NCI-H2107 treated with DMSO at 0.1 percent for 48 hours (cell line): Measurements from ENCODE around the gene CACNA1G.

Experiments
- DNase-seq: peaks from one replicate; lab custom pipeline; 2025; ENCODE audit not compliant: unreplicated experiment; lab: John Stamatoyannopoulos, UW

The CACNA1G gene

DNA sequence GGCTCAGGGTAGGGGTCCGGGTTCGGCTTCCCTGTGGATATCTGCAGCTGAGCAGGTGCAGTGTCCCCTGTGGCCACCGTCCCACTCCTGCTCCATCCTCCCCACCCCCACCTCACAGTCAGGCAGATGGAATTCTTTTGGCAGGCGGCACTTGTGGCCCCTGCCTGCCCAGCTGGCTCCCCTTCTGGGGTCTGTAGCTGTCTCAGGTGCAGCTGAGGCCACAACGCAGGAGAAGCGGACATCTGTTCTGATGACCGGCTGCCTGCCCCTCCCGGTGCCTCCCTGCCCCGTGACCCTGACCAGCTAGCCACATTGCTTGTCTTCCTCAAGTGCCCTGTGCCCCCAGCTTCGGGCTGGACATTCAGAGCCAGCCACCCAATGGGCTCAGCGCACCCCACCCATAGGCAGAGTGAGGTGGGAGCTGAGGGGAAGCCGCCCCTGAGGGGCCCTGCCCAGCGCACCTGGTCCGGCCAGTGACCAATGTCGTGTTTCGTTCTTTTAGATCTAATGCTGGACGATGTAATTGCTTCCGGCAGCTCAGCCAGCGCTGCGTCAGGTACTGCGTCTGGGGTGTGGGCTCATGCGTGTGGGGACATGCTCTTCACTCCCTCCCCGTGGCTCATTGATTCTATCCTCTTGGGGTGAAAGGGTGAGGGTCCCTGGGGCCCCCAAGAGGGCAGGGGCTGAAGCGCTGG, 49.0 kb downstream of the CACNA1G start:
- no peak for DNase-seq

- DNase-seq, result no peak
Measured at GRCh38 chr17:50611634-50612033, 51.1 kb downstream of the CACNA1G start.

DNA sequence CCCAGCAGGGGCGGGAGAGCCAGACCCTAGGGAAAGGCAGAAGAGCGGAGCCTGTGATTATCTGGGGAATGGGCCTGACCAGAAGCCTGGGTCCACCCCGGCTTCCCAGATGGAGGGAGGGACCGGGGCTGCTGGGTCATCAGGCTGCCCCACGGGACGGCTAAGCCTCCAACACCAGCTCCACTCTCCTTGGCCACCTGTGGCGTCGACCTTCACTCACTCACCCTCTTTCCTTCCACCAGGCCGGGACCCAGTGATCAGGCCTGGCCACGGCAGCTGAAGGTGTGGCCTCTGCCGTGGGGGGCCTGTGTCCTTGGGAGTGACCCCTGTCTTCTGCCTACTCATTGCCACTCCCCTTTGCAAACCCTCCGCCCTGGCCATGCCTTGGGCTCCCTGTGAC, 51.8 kb downstream of the CACNA1G start:
- DNase-seq, result no peak

DNA sequence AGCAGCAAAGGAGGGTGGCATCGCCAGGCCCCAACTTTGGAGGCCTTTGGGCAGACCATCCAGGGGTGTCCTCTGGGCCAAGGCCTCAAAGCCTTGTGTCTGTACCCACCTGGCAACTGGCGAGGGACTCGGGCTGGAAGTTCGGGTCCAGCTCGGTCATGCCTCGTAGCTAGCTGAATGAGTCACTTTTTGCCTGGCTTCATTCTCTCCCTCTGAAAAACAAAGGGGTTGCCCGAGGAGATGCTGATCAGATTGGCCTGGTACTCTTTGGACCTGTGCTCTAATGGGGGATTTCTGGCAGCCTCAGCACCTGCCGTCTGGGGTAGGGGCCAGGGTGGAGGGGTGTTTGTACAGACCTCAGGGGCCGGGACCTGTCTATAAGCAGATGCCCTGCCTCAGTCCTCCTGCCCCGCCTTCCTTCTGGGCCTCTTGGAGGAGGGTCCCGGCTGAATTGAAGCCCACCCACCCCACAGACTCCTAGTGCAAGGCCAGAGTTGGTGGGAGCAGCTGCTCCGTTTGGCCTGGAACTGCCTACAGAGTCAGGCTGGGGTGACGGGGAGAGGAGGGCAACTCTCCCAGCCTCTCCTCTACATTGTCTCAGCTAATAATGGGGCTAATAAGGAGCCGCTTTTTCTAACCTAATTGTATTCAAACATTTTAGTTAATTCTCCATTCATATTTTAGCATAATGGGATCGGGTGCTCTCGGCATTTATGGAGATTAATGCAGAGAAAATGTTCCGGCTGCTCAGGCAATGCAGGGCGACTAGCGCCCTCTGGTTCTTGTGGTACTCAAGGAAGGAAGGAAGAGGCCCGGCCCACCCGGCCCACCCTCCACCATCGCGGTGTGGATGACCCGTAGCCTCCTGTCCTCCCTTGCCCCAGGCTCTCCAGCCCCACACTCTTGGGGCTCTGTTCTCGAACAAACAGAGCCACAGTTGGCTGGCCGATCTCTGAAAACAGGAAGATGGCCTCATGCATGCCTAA, 52.8 kb downstream of the CACNA1G start:
- DNase-seq, result no peak

DNA sequence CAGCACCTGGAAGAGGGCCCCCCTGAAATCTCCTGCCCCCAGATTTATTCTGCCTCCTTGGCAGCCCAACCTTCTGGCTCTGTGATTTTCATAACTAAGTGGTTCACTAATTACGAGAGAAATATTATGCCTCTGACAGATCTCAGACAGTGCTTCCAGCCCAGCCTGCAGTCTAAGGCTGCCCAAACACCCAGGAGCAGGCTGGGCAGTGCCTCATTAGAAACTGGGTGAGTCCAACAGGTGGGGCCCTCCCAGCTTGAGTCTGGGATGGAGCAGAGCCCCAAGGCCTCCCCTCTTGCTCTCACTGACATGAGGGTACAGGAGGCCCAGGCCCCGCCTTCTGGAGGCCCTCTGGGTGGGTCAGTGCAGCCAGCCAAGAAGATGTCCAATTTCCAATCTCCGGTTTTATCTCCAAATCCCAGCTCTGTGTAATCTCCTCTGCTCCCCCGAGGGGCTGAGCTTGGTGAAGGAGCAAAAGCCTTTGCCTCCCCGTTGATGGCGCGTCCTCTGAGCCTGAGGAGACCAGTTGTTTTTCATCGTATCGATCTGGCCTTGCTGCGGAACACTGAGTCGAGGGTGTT, 54.0 kb downstream of the CACNA1G start:
- no peak for DNase-seq

GRCh38 chr17:50615828-50616227, 55.3 kb downstream of the CACNA1G start:
- DNase-seq, result no peak

GRCh38 chr17:50618300-50618699, 57.8 kb downstream of the CACNA1G start:
- DNase-seq, result no peak

GRCh38 chr17:50618941-50619340, 58.4 kb downstream of the CACNA1G start:
- no peak for DNase-seq

DNA sequence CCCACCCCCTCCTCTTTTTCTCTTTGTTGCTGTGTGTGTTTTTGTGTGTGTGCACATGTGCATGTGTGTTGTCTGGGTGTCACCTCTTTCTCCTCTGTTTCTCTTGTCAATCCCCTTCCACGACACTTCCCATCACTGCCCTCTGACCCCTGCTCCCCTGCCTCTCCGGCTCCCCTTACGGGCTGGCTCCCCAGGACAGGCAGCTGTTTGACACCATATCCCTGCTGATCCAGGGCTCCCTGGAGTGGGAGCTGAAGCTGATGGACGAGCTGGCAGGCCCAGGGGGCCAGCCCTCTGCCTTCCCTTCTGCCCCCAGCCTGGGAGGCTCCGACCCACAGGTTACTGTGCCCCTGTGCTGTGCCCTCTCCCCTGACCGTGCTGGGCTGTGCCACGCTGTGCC, 59.0 kb downstream of the CACNA1G start:
- no peak for DNase-seq

- no peak for DNase-seq
Measured at GRCh38 chr17:50620237-50620636, 59.7 kb downstream of the CACNA1G start.

- no peak for DNase-seq
Measured at GRCh38 chr17:50620858-50621257, 60.3 kb downstream of the CACNA1G start.

DNA sequence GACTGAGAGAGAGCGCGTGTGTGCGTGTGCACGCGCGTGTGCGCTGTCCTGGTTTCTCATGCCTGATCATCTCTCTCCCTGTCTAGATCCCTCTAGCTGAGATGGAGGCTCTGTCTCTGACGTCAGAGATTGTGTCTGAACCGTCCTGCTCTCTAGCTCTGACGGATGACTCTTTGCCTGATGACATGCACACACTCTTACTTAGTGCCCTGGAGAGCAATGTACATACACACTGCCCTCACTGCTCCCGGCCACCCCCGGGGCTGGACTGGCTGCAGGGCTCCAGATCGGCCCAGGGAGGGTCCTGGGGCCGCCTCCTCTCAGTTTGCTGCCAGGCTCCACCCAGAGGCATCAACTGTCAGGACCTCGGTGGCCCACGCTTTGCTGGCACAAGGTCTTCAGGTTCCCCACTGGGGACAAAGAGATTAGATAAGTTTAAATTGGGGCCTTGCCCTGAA, 61.1 kb downstream of the CACNA1G start:
- no peak for DNase-seq

DNA sequence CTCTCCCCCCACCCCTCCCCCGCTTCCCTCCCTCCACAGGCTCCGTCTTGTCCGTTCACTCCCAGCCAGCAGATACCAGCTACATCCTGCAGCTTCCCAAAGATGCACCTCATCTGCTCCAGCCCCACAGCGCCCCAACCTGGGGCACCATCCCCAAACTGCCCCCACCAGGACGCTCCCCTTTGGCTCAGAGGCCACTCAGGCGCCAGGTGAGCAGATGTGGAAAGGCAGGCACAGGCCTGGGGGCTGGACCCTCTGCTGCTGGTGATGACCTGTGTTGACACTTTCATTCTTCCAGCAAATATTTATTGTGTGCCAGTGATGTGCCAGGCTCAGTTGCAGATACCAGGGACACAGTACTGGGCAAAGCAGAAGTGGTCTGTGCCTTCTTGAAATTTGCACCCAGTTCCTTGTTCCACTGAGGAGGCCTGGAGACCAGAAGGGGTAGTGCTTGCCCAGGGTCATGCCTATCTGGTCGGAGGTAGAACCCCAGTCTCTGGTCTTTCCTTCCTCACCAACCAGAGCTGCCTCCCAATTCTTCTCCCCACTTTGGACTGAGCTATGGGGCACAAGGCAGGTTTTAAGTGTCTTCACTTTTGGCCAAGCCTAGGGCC, 63.9 kb downstream of the CACNA1G start:
- DNase-seq, result no peak

- no peak for DNase-seq
Measured at GRCh38 chr17:50625032-50625871, 64.7 kb downstream of the CACNA1G start.

GRCh38 chr17:50626037-50626574, 65.6 kb downstream of the CACNA1G start:
- peak; percentile 52 for DNase-seq

- no peak for DNase-seq
Measured at GRCh38 chr17:50627036-50627781, 66.7 kb downstream of the CACNA1G start.

- DNase-seq, result no peak
Measured at GRCh38 chr17:50627782-50628601, 67.5 kb downstream of the CACNA1G start.

DNA sequence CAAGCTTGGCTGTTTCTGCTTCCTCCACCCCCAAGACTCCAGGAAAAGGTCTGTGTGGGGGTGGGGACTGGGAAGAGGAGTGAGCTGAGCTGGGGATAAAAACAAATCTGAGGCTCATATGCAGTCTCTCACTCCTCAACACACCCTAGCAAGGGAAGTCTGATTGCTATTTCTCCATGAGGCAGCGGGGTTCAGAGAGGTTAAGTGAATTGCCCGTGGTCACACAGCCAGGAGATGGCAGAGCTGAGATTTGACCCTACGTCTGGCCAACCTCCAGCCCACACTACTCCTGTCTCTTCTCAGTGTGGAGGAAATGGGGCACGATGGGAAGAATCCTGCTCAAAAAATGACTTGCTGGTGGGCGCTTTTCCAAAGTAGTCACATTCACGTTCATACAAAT, 69.4 kb downstream of the CACNA1G start:
- DNase-seq, result no peak
